ENCODE results near the gene NFYA.

GRCh38 chr6:41090841-41091761 is 18.3 kb downstream of the NFYA start:
- TF ChIP-seq CTCF (IDR thresholded peaks at IDR 0.05) (no peak), POLR2A (IDR thresholded peaks at IDR 0.05) (no peak)
